K562 (cell line): ENCODE measurements around the gene EML2. TPM values are rescaled to one million over a fixed set of nuclear protein-coding genes. Genes with fewer than 3 reads are reported as not detected.
A peak's percentile ranks its signal among the peaks of the same experiment; 100 is the strongest.

Experiments
- ATAC-seq: fragments of 200-7000 bp; cut with Tn5 transposase; 3 replicates; pipeline ENCODE4 v1.9.1; 2020; ENCODE audit warnings: moderate library complexity
- BruUV-seq: library from RNA; stranded (reverse); fragments of 400-500 nt; replicated peaks from 2 replicates; lab custom pipeline; 2021; lab: Mats Ljungman, UMichigan
- CTCF ChIA-PET: fragments of 300-600 bp; formaldehyde crosslinking; extraction: SDS; loops from one replicate; lab custom pipeline; 2021; ENCODE audit warnings: low intra/inter-chr PET ratio; lab: Yijun Ruan, JAX
- POLR2A ChIA-PET: fragments of 300-600, 350-650 bp; sonication (Branson Sonifier 250); formaldehyde crosslinking; extraction: SDS; loops from one replicate; lab custom pipeline; 2021; ENCODE audit warnings: antibody characterized with exemption, inconsistent platforms; lab: Yijun Ruan, JAX
- DNase-seq, 4 experiments: peaks; one replicate each; pipeline versions ENCODE4 v3.0.0 to v3.0.0-alpha.2; 2011 to 2018; ENCODE audit warnings: low spot score in 3 of 4, mixed read lengths in 3 of 4; ENCODE audit errors: extremely low read depth in 1 of 4
- FAIRE-seq: peaks from 2 replicates; lab custom pipeline; 2011; peaks lifted over from hg19 to GRCh38; lab: Jason Lieb, UNC
- H2AFZ ChIP-seq: 2 replicates; pipeline ENCODE4 v1.6.0; 2011; ENCODE audit warnings: low read depth, low read length, control low read depth, inconsistent platforms
- H3K27ac ChIP-seq: fragments of 200-600 bp; 3 replicates; pipeline ENCODE4 v1.8.0; 2011; ENCODE audit warnings: low read depth, mild to moderate bottlenecking, control low read depth, inconsistent platforms, low read length, moderate library complexity, mixed read lengths; ENCODE audit errors: extremely low read depth
- H3K27me3 ChIP-seq, 2 experiments: fragments of 300-600 bp in 1 of 2; 2 replicates in 1 of 2; 3 replicates in 1 of 2; pipeline versions ENCODE4 v1.6.0 to v1.8.0; 2011; ENCODE audit warnings: inconsistent platforms in 2 of 2, low read length in 2 of 2, mild to moderate bottlenecking in 1 of 2, mixed read lengths in 1 of 2, moderate library complexity in 1 of 2; ENCODE audit not compliant: control insufficient read depth in 2 of 2, insufficient read depth in 2 of 2
- H3K36me3 ChIP-seq: fragments of 300-600 bp; 3 replicates; pipeline ENCODE4 v1.8.0; 2011; ENCODE audit warnings: mild to moderate bottlenecking, low read length, inconsistent platforms; ENCODE audit not compliant: control insufficient read depth, insufficient read depth
- H3K4me1 ChIP-seq, 2 experiments: fragments of 200-600 bp in 1 of 2; replicated peaks in 1 of 2; 2 replicates in 1 of 2; 3 replicates in 1 of 2; pipeline versions ENCODE4 v1.5.1 to v1.8.0; 2011; ENCODE audit warnings: inconsistent platforms in 2 of 2, low read length in 2 of 2, mild to moderate bottlenecking in 1 of 2, mixed read lengths in 1 of 2, moderate library complexity in 1 of 2; ENCODE audit not compliant: control insufficient read depth in 2 of 2, insufficient read depth in 2 of 2
- H3K4me2 ChIP-seq: 2 replicates; pipeline ENCODE4 v1.6.1; 2011; ENCODE audit warnings: low read length, control low read depth, inconsistent platforms, mixed read lengths; ENCODE audit not compliant: insufficient read depth
- H3K4me3 ChIP-seq: fragments of 200-600 bp; sonication (generic), shearing (Covaris generic); 2 replicates; pipeline ENCODE4 v1.5.1; 2016; ENCODE audit warnings: control low read depth, inconsistent platforms
- H3K79me2 ChIP-seq: fragments of 200-600 bp; 3 replicates; pipeline ENCODE4 v1.8.0; 2011; ENCODE audit warnings: low read length, inconsistent platforms; ENCODE audit not compliant: control insufficient read depth, insufficient read depth
- H3K9ac ChIP-seq, 2 experiments: 2 replicates each; pipeline versions ENCODE4 v1.6.0 to v1.6.1; 2011; ENCODE audit warnings: low read depth in 2 of 2, low read length in 2 of 2, control low read depth in 1 of 2, inconsistent platforms in 1 of 2, mild to moderate bottlenecking in 1 of 2, mixed read lengths in 1 of 2; ENCODE audit not compliant: insufficient read depth in 1 of 2
- H3K9me1 ChIP-seq: one replicate; pipeline ENCODE4 v1.6.0; 2011; ENCODE audit warnings: inconsistent platforms, mild to moderate bottlenecking, low read length, moderate library complexity; ENCODE audit not compliant: control insufficient read depth, insufficient read depth
- H3K9me3 ChIP-seq: replicated peaks from 2 replicates; pipeline ENCODE4 v1.5.1; 2011; ENCODE audit warnings: low read depth, low read length, inconsistent platforms; ENCODE audit not compliant: control insufficient read depth, insufficient read depth
- H4K20me1 ChIP-seq: replicated peaks from 2 replicates; pipeline ENCODE4 v1.6.1; 2011; ENCODE audit warnings: low read length, inconsistent platforms, mixed read lengths; ENCODE audit not compliant: control insufficient read depth, insufficient read depth
- SMARCE1 ChIP-seq: fragments of 450-650 bp; IDR thresholded peaks from 2 replicates; pipeline ENCODE4 v1.7.1; 2016; ENCODE audit warnings: mild to moderate bottlenecking
- ZBTB40 ChIP-seq, 2 experiments: fragments of 450-650 bp in 1 of 2; sonication (generic) in 1 of 2; formaldehyde crosslinking in 1 of 2; IDR thresholded peaks; 2 replicates each; pipeline versions ENCODE4 v1.7.1 to v1.9.0; 2016 to 2022; ENCODE audit warnings: inconsistent platforms in 1 of 2, mild to moderate bottlenecking in 1 of 2, missing genetic modification reagents in 1 of 2
- WGBS: fragments of 100-300 bp; shearing (Covaris generic); methylation state at CpG from one replicate; pipeline ENCODE4 v1.1.6; 2016; ENCODE audit warnings: low coverage, mixed read lengths; ENCODE audit not compliant: insufficient coverage; ENCODE audit errors: missing lambda C conversion rate; 5-methylcytosine and 5-hydroxymethylcytosine counted together
- in situ Hi-C: fragments of 300-500 bp; cut with MboI; formaldehyde crosslinking; loops from 4 replicates; pipeline ENCODE4 v1.15.0; 2018; ENCODE audit warnings: inconsistent platforms, mixed read lengths
- intact Hi-C: fragments of 100-400 bp; cut with micrococcal nuclease; formaldehyde crosslinking; loops from 2 replicates; pipeline ENCODE4 v1.14.2; 2022
- polyA plus RNA-seq, 8 experiments: library from polyadenylated mRNA; depleted of rRNA in 4 of 8; stranded (reverse) in 5 of 8; unstranded in 3 of 8; fragments of >200 nt; fragmentation: Nextera tagmentation in 2 of 8; fragmentation: Illumina TruSeq in 1 of 8; extraction: Ambion mirVana in 2 of 8; extraction: Trizol in 1 of 8; gene quantifications; 2 replicates each; pipeline versions ENCODE4 v1.2.1 to v1.2.3, GENCODE V29; 2011 to 2014; ENCODE audit warnings: inconsistent platforms in 1 of 8, missing spikeins in 1 of 8
- total RNA-seq, 7 experiments: library from RNA; depleted of rRNA in 6 of 7; stranded (reverse); fragments of >200 nt in 6 of 7; fragmentation: Illumina TruSeq in 2 of 7; extraction: Trizol in 2 of 7; gene quantifications; 2 replicates each; pipeline versions ENCODE4 v1.2.1 to v1.2.3, GENCODE V29; 2011 to 2021; ENCODE audit warnings: low replicate concordance in 1 of 7

Gene EML2
- total and polyA plus RNA-seq, 9 of the 15 experiments (the other 6 are each of a cell fraction or from before 2014, with no cell fraction given) = 2.6 to 69.6 (median 24.8) TPM

DNA sequence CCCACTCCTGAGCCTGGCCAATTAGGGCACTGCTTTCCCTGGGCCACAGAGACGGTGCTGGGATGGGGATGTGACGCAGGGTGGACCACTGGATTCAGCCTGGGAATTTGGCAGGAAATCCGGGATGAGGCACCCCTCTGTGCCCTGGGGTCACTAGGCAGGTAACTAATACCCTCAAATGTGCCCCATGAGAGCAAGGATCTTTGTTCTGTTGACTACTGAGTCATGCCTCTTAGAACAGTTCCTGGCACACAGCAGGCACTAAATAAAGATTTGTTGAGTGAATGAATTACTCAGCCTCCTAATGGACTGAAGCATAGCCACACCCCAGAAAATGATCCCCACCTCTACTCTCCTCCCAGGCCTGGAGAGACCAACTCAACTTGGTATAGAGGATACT lies 70.5 kb downstream of the EML2 start:
- H2AFZ ChIP-seq = no peak overlapping the region
- no peak for ATAC-seq
- ChIA-PET CTCF (interaction anchor here (1.0 kb wide), 1 partner anchor 45 kb away, joined by 3 read pairs; no protein-coding TSS in a partner anchor), POLR2A (interaction anchor here (1.0 kb wide), 1 partner anchor 8 kb away, joined by 5 read pairs; no protein-coding TSS in a partner anchor)
- H3K4me1 ChIP-seq = peaks cover 4 to 6% of the 10 kb centered on the region in 2 experiments; a peak in 2 of 5 replicates
- no peaks in the 10 kb centered on the region for H3K9me3 ChIP-seq
- TF ChIP-seq SMARCE1 (no peak), ZBTB40 (IDR thresholded peaks at IDR 0.05) (0 out of 2 replicates have a peak, but pooled peaks have one; percentile 45), ZBTB40 (CRISPR knock-in tag; IDR thresholded peaks at IDR 0.05) (no peak)
- H3K4me2 ChIP-seq = no peak overlapping the region
- DNase-seq = peak in 1 of 4 experiments; percentile 2
- H4K20me1 ChIP-seq = no peaks in the 10 kb centered on the region
- BruUV-seq = no TSS peak
- H3K79me2 ChIP-seq = peaks cover 39% of the 10 kb centered on the region
- H3K27me3 ChIP-seq = no peaks in the 10 kb centered on the region
- H3K9me1 ChIP-seq = no peaks in the 10 kb centered on the region
- no peak for FAIRE-seq
- intact Hi-C loops (no loop called here), in situ Hi-C loops (no loop called here)
- H3K27ac ChIP-seq = no peak overlapping the region
- H3K4me3 ChIP-seq = no peak overlapping the region
- peaks cover 10% of the 10 kb centered on the region; the same call in 1 of the 3 replicates for H3K36me3 ChIP-seq
- 78% methylated on average over 3 of the region's 3 CpGs for WGBS
- H3K9ac ChIP-seq = peak overlapping the region in 1 of 2 experiments; percentile 41; a peak in 1 of 4 replicates
